ENCODE measurements around the gene PEAR1. TPM values are rescaled to one million over a fixed set of nuclear protein-coding genes. Genes with fewer than 3 reads are reported as not detected.

Gene PEAR1
- total RNA-seq, 1 experiment from 2014 or later = 0.39 TPM

- H2BK12ac ChIP-seq (ENCODE audit: insufficient read length, low read depth, low read length) = no peak overlapping the region
- H4K20me1 ChIP-seq (ENCODE audit: control insufficient read depth, insufficient read depth, insufficient read length) = no peaks in the 10 kb centered on the region
- no peak for DNase-seq
- no peak overlapping the region for H3K18ac ChIP-seq (ENCODE audit: insufficient read length, low read depth, low read length)
- H2BK5ac ChIP-seq (ENCODE audit: insufficient read length, low read length) = no peak overlapping the region
- no peak overlapping the region for H2AK5ac ChIP-seq (ENCODE audit: insufficient read length, low read length)
- no peak overlapping the region for H3K27ac Mint-ChIP-seq
- H3K9ac ChIP-seq (ENCODE audit: extremely low read depth, insufficient read length, low read length) = no peak overlapping the region
- H3K27ac ChIP-seq (ENCODE audit: insufficient read length, low read depth, low read length) = no peak overlapping the region
- H4K5ac ChIP-seq (ENCODE audit: insufficient read length, low read depth, low read length) = no peak overlapping the region
- H3K9me3 ChIP-seq (ENCODE audit: control insufficient read depth, low read depth, low read length) = no peaks in the 10 kb centered on the region
- no peaks in the 10 kb centered on the region; a peak in 1 of 5 replicates for H3K9me3 Mint-ChIP-seq
- no peak overlapping the region for H4K8ac ChIP-seq (replicated peaks; ENCODE audit: insufficient read length, low read depth, low read length)
- H3K4me1 Mint-ChIP-seq = peaks cover 40 to 52% of the 10 kb centered on the region in 2 experiments
- no peak overlapping the region for H2BK15ac ChIP-seq (ENCODE audit: low read depth, low read length)
- H3K14ac ChIP-seq (ENCODE audit: insufficient read depth, low read length) = no peak overlapping the region
- H3K23me2 ChIP-seq (ENCODE audit: insufficient read length, low read depth, low read length, poor library complexity, severe bottlenecking) = peaks cover 6% of the 10 kb centered on the region
- no peak overlapping the region for H2BK20ac ChIP-seq (ENCODE audit: low read depth, low read length, poor library complexity, severe bottlenecking)
- H3K23ac ChIP-seq (ENCODE audit: insufficient read length, low read depth, low read length) = no peak overlapping the region
- TF ChIP-seq CTCF (conservative IDR thresholded peaks at IDR 0.05) = no peak
- H3K27me3 Mint-ChIP-seq (ENCODE audit: low read depth) = peaks cover 71% of the 10 kb centered on the region
- no peak overlapping the region for H2BK120ac ChIP-seq (ENCODE audit: low read depth, low read length, poor library complexity, severe bottlenecking)
- H3K56ac ChIP-seq (ENCODE audit: insufficient read length, low read depth, low read length) = no peak overlapping the region
- H2AFZ ChIP-seq (ENCODE audit: low read length) = no peak overlapping the region
- peaks cover 30% of the 10 kb centered on the region for H3K27me3 ChIP-seq (ENCODE audit: insufficient read depth, low read length)
- H3K4me2 ChIP-seq (ENCODE audit: insufficient read depth, insufficient read length, low read length) = no peak overlapping the region
- H3K79me1 ChIP-seq (ENCODE audit: insufficient read depth, low read depth, low read length, poor library complexity, severe bottlenecking) = no peaks in the 10 kb centered on the region
- no peak overlapping the region for H3K4ac ChIP-seq (ENCODE audit: low read depth, low read length)
- peaks cover 0 to 3% (median 3%) of the 10 kb centered on the region in 3 experiments; a peak in 4 of 7 replicates for H3K36me3 Mint-ChIP-seq (ENCODE audit: insufficient read depth in 1 of 3, low read depth in 3 of 3)
- no peaks in the 10 kb centered on the region for H3K79me2 ChIP-seq (ENCODE audit: insufficient read depth, low read length)
- H3K4me3 Mint-ChIP-seq = no peak overlapping the region
- no peak overlapping the region for H4K91ac ChIP-seq (ENCODE audit: insufficient read length, low read depth, low read length)
- no peaks in the 10 kb centered on the region for H3K4me1 ChIP-seq (ENCODE audit: insufficient read depth, low read length)
- H3T11ph ChIP-seq (ENCODE audit: low read length) = no peak overlapping the region
- WGBS (ENCODE audit: extremely low coverage, insufficient read length, low lambda C conversion rate) = no CpG with 5 or more reads among the region's 6 CpGs
Observed at GRCh38 chr1:156929596-156930238, 36.2 kb downstream of the PEAR1 start.
